Left renal pelvis (tissue), 4 donors: ENCODE results near the gene GABRG3. TPM values are rescaled to one million over a fixed set of nuclear protein-coding genes. Genes with fewer than 3 reads are reported as not detected.

Experiments
- DNase-seq, 4 donors: peaks; one replicate each; pipeline ENCODE4 v3.0.0-alpha.2; 2013; ENCODE audit warnings: low read depth in 4 of 4, low spot score in 3 of 4
- polyA plus RNA-seq, 4 donors: library from polyadenylated mRNA; unstranded; fragments of 120-200 nt; gene quantifications; one replicate each; pipeline ENCODE4 v1.2.1, GENCODE V29; 2013; ENCODE audit not compliant: insufficient read length in 4 of 4

Gene GABRG3
- polyA plus RNA-seq, 4 donors: 0.71 to 2.0 (median 1.9) TPM

GRCh38 chr15:27483124-27483523 is 512.1 kb downstream of the GABRG3 start:
- DNase-seq: no peak

- no peak for DNase-seq
Observed at GRCh38 chr15:27485265-27485664, 514.3 kb downstream of the GABRG3 start.

- DNase-seq: no peak
Observed at GRCh38 chr15:27486051-27486450, 515.1 kb downstream of the GABRG3 start.

- DNase-seq: no peak
Observed at GRCh38 chr15:27486683-27487647, 516.0 kb downstream of the GABRG3 start.

- no peak for DNase-seq
Observed at GRCh38 chr15:27487846-27488245, 516.9 kb downstream of the GABRG3 start.

- DNase-seq: no peak
Observed at GRCh38 chr15:27490867-27491595, 520.0 kb downstream of the GABRG3 start.

GRCh38 chr15:27491666-27492621 is 521.0 kb downstream of the GABRG3 start:
- no peak for DNase-seq

GRCh38 chr15:27495963-27496459 is 525.0 kb downstream of the GABRG3 start:
- DNase-seq: no peak

- no peak for DNase-seq
Observed at GRCh38 chr15:27498700-27499099, 527.7 kb downstream of the GABRG3 start.

- DNase-seq: no peak
Observed at GRCh38 chr15:27499191-27499590, 528.2 kb downstream of the GABRG3 start.

- no peak for DNase-seq
Observed at GRCh38 chr15:27499719-27500118, 528.7 kb downstream of the GABRG3 start.

- no peak for DNase-seq
Observed at GRCh38 chr15:27500206-27500605, 529.2 kb downstream of the GABRG3 start.

- DNase-seq: no peak
Observed at GRCh38 chr15:27506752-27507151, 535.8 kb downstream of the GABRG3 start.

- DNase-seq: no peak
Observed at GRCh38 chr15:27509014-27509413, 538.0 kb downstream of the GABRG3 start.

GRCh38 chr15:27512281-27513001 is 541.5 kb downstream of the GABRG3 start:
- DNase-seq: no peak

- no peak for DNase-seq
Observed at GRCh38 chr15:27514526-27514925, 543.5 kb downstream of the GABRG3 start.

GRCh38 chr15:27527490-27528067 is 556.6 kb downstream of the GABRG3 start:
- no peak for DNase-seq

GRCh38 chr15:27529399-27529798 is 558.4 kb downstream of the GABRG3 start:
- DNase-seq: no peak

- no peak for DNase-seq
Observed at GRCh38 chr15:27530994-27531393, 560.0 kb downstream of the GABRG3 start.
